Parathyroid adenoma (tissue), 2 donors: ENCODE data around the gene PDE7B.

Source experiments
- H2AFZ ChIP-seq: fragments of 300-600 bp; sonication (generic); one replicate; pipeline ENCODE4 v1.7.0; 2017; ENCODE audit warnings: antibody characterized with exemption, mild to moderate bottlenecking
- H3K27ac ChIP-seq: fragments of 300-600 bp; sonication (generic); one replicate; pipeline ENCODE4 v1.7.0; 2017
- H3K27me3 ChIP-seq: fragments of 300-600 bp; sonication (generic); one replicate; pipeline ENCODE4 v1.7.0; 2017; ENCODE audit warnings: low read length; ENCODE audit not compliant: control insufficient read depth, insufficient read depth
- H3K36me3 ChIP-seq: fragments of 300-600 bp; sonication (generic); one replicate; pipeline ENCODE4 v1.7.0; 2017; ENCODE audit warnings: low read length; ENCODE audit not compliant: control insufficient read depth, insufficient read depth
- H3K4me1 ChIP-seq: fragments of 300-600 bp; sonication (generic); one replicate; pipeline ENCODE4 v1.7.0; 2017; ENCODE audit warnings: control low read depth
- H3K4me2 ChIP-seq: fragments of 300-600 bp; sonication (generic); one replicate; pipeline ENCODE4 v1.7.0; 2017; ENCODE audit warnings: low read length
- H3K4me3 ChIP-seq: fragments of 300-600 bp; sonication (generic); one replicate; pipeline ENCODE4 v1.7.0; 2017; ENCODE audit warnings: low read depth, low read length
- H3K79me2 ChIP-seq: fragments of 300-600 bp; sonication (generic); one replicate; pipeline ENCODE4 v1.7.0; 2017; ENCODE audit warnings: control low read depth
- H3K9ac ChIP-seq: fragments of 300-600 bp; sonication (generic); one replicate; pipeline ENCODE4 v1.7.0; 2017; ENCODE audit warnings: mild to moderate bottlenecking
- H3K9me3 ChIP-seq: fragments of 300-600 bp; sonication (generic); one replicate; pipeline ENCODE4 v1.7.0; 2017; ENCODE audit warnings: low read length; ENCODE audit not compliant: control insufficient read depth
- TF ChIP-seq, protein P1 (sequence below): fragments of 300-600 bp; sonication (generic); IDR thresholded peaks from one replicate; pipeline ENCODE4 v1.7.0; 2017; ENCODE audit warnings: antibody characterized with exemption, mild to moderate bottlenecking
- donor health status: primary hyperparathyroidism.

Gene PDE7B

DNA sequence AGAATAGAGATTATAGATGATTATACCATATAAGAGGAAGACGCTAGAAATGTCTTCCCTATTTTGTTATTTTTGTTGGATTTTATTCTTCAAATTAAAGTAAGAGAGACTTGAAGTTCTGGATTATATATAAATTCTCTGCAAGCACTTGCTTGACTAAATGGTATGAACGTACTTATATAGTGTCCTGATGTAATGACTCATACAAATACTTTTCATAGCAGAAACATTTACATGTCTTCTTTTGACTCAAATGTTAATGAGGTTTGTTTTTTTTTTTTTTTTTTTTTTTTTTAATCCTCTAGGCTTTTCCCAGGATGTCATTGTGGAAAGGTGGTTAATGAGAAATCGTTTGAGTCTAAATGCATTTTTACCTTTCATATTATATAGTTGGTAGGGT is 55.0 kb downstream of the PDE7B start:
- Histone ChIP-seq H3K9ac (no peak overlapping the region), H2AFZ (no peak overlapping the region), H3K27me3 (no peaks in the 10 kb centered on the region), H3K4me2 (no peak overlapping the region), H3K9me3 (no peaks in the 10 kb centered on the region), H3K4me3 (no peak overlapping the region), H3K4me1 (peaks cover 11% of the 10 kb centered on the region), H3K79me2 (no peaks in the 10 kb centered on the region), H3K27ac (no peak overlapping the region), H3K36me3 (no peaks in the 10 kb centered on the region)
- TF ChIP-seq, protein P1, sequence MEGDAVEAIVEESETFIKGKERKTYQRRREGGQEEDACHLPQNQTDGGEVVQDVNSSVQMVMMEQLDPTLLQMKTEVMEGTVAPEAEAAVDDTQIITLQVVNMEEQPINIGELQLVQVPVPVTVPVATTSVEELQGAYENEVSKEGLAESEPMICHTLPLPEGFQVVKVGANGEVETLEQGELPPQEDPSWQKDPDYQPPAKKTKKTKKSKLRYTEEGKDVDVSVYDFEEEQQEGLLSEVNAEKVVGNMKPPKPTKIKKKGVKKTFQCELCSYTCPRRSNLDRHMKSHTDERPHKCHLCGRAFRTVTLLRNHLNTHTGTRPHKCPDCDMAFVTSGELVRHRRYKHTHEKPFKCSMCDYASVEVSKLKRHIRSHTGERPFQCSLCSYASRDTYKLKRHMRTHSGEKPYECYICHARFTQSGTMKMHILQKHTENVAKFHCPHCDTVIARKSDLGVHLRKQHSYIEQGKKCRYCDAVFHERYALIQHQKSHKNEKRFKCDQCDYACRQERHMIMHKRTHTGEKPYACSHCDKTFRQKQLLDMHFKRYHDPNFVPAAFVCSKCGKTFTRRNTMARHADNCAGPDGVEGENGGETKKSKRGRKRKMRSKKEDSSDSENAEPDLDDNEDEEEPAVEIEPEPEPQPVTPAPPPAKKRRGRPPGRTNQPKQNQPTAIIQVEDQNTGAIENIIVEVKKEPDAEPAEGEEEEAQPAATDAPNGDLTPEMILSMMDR, result no peak

- Histone ChIP-seq H3K27ac (no peak overlapping the region), H3K27me3 (no peaks in the 10 kb centered on the region), H2AFZ (no peak overlapping the region), H3K4me3 (no peak overlapping the region), H3K9me3 (no peaks in the 10 kb centered on the region), H3K4me1 (peaks cover 11% of the 10 kb centered on the region), H3K9ac (no peak overlapping the region), H3K79me2 (no peaks in the 10 kb centered on the region), H3K4me2 (no peak overlapping the region), H3K36me3 (no peaks in the 10 kb centered on the region)
- TF ChIP-seq, protein P1, result no peak
These were observed 55.5 kb downstream of the PDE7B start for GRCh38 chr6:135906972-135907465.

DNA sequence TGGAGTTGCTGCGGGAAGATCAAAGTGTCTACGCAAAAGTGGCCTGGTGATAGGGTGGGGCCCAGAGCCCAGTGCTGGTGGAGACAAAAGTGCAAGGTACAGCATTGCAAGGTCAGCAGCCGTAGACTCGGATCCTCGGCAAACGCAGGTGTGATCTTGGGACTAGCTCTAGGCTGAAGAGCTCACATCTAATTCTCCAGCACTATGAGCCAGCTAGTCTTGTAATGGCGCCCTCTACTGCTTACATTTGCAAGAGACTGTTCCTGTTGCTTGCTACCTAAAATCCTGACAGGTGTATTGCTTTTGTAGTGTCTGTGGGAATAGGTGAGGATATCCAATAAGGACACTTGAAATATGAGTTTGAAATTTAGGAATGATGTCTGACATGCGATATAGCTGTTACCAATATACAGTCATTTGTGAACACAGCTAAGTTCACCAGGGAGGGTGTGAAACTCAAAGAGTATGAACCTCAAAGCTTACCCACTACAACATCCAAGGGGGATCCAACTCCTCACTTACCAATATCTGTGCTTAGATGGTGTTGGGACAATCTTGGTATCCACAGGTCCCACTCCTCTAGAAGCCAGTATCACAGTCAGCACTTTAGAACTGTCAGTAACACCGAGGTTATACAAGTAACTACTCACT is 58.4 kb downstream of the PDE7B start:
- H2AFZ ChIP-seq, result no peak overlapping the region
- no peaks in the 10 kb centered on the region for H3K4me1 ChIP-seq
- H3K9me3 ChIP-seq, result no peaks in the 10 kb centered on the region
- no peak overlapping the region for H3K27ac ChIP-seq
- H3K4me2 ChIP-seq, result no peak overlapping the region
- no peak overlapping the region for H3K4me3 ChIP-seq
- H3K27me3 ChIP-seq, result no peaks in the 10 kb centered on the region
- H3K36me3 ChIP-seq, result no peaks in the 10 kb centered on the region
- TF ChIP-seq, protein P1, result peak; percentile 41
- H3K9ac ChIP-seq, result no peak overlapping the region
- H3K79me2 ChIP-seq, result no peaks in the 10 kb centered on the region

DNA sequence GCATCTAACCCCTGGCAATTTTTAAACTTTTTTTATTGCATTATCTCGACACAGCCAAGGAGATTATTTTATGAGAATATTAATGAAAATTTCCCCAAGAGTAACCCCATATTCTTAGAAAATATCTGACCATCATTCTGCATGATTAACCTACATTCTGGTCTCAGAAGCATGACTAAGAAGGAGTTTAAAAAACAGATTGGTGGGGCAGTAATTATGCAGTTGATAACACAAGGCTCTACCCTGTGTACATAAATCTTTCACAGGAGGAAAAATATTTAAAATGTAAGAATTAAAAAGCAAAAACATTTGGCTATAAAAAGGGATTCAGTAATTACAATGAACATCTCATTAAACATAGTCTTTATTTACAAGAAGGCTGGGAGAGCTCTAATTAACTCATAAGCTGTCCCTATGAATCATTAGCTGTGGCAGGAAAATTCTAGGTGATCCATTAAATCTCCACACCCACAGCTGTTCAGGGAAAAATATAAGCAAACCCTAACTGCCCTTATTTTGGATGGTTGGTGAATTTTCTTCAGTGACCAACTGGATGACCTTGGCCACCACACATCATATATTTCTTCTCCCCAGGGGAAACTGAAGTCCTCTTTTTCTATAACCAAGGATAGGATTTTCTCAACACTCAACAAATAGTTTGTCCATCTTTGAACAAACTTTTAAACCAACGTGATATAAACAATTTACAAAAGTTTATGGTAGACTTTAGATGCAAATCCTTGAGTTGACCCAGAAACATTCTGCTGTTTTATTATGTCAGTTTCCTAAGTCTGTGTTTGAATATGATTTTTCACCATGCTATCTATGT is 59.5 kb downstream of the PDE7B start:
- Histone ChIP-seq H3K27ac (no peak overlapping the region), H3K79me2 (no peaks in the 10 kb centered on the region), H3K4me1 (no peaks in the 10 kb centered on the region), H3K9me3 (no peaks in the 10 kb centered on the region), H2AFZ (no peak overlapping the region), H3K4me3 (no peak overlapping the region), H3K4me2 (no peak overlapping the region), H3K36me3 (no peaks in the 10 kb centered on the region), H3K9ac (no peak overlapping the region), H3K27me3 (no peaks in the 10 kb centered on the region)
- TF ChIP-seq, protein P1, result no peak
